Measurements from ENCODE around the gene ETV6.
"Not testable (repeated sequence)": the region's sequence is repeated elsewhere in the genome, so short reads cannot be mapped to it uniquely, and the experiment has no call there.

DNA sequence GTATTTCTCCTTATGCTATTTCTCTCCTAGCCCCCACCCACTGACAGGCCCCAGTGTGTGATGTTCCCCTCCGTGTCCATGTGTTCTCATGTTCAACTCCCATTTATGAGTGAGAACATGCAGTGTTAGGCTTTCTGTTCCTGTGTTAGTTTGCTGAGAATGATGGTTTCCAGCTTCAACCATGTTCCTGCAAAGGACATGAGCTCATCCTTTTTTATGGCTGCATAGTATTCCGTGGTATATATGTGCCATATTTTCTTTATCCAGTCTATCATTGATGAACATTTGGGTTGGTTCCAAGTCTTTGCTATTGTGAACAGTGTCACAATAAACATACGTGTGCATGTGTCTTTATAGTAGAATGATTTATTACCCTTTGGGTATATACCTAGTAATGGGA, 32.2 kb downstream of the ETV6 start:
- TF ChIP-seq, protein P1, sequence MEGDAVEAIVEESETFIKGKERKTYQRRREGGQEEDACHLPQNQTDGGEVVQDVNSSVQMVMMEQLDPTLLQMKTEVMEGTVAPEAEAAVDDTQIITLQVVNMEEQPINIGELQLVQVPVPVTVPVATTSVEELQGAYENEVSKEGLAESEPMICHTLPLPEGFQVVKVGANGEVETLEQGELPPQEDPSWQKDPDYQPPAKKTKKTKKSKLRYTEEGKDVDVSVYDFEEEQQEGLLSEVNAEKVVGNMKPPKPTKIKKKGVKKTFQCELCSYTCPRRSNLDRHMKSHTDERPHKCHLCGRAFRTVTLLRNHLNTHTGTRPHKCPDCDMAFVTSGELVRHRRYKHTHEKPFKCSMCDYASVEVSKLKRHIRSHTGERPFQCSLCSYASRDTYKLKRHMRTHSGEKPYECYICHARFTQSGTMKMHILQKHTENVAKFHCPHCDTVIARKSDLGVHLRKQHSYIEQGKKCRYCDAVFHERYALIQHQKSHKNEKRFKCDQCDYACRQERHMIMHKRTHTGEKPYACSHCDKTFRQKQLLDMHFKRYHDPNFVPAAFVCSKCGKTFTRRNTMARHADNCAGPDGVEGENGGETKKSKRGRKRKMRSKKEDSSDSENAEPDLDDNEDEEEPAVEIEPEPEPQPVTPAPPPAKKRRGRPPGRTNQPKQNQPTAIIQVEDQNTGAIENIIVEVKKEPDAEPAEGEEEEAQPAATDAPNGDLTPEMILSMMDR (IDR thresholded peaks at IDR 0.05), result not testable (repeated sequence)
- TF ChIP-seq POLR2A (IDR thresholded peaks at IDR 0.05), result not testable (repeated sequence)
